Measurements from ENCODE around the gene BST1. TPM values are rescaled to one million over a fixed set of nuclear protein-coding genes. Genes with fewer than 3 reads are reported as not detected.

BST1 gene
- polyA plus RNA-seq, 1 donor (not counting 4 experiments of a cell fraction or from before 2014, with no cell fraction given), result 1.2 TPM

DNA sequence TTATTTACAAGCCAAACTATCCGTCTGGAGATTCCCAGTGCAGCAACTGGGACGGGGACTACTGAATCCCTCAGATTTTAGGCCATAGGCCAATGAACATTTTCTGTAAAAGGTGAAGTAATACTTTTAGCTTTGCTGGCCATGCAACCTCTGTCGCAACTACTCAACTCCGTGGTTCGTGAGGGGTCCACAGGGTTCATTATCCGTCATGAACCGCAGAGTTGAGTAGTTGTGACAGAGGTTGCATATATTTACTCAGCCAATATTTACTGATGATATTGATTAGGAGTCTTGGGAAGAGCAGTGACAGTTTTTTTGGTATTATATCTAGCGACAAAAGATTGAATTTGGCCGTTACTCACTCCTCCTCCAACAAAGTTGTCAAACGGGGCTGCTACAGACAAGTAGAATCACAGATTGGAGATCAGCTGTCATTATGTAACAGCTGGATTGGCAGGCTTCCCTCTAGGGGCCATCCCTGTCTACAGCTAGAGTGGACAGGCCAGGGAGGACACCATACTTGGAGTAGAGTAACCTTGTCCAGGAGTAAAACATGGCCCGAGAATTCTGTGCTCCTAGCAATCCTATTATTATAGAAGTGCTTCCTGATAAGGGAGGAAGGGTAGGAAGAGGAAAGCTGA, 38.0 kb downstream of the BST1 start:
- Histone ChIP-seq H3K9me3 (ENCODE audit: control insufficient read depth, low read depth, low read length) (peaks cover 2% of the 10 kb centered on the region), H3K36me3 (ENCODE audit: control insufficient read depth in 2 of 2, extremely low read depth in 1 of 2, insufficient read depth in 2 of 2, low read length in 2 of 2) (no peaks in the 10 kb centered on the region), H3K9me1 (ENCODE audit: control insufficient read depth, extremely low read depth, insufficient read depth, low read length) (no peaks in the 10 kb centered on the region), H3K4me2 (ENCODE audit: control insufficient read depth, extremely low read depth, insufficient read depth, low read depth, low read length) (no peak overlapping the region), H4K20me1 (ENCODE audit: control insufficient read depth, extremely low read depth, insufficient read depth, low read length) (no peaks in the 10 kb centered on the region), H3K9ac (ENCODE audit: control insufficient read depth, extremely low read depth, insufficient read depth, low read length) (no peak overlapping the region), H3K79me2 (ENCODE audit: control insufficient read depth, insufficient read depth, low read length) (no peaks in the 10 kb centered on the region), H2AFZ (ENCODE audit: control insufficient read depth, low read length) (no peak overlapping the region), H3K27me3 (ENCODE audit: control insufficient read depth, extremely low read depth, insufficient read depth, low read length) (no peaks in the 10 kb centered on the region), H3K4me1 (ENCODE audit: control insufficient read depth, extremely low read depth, insufficient read depth, low read length) (no peaks in the 10 kb centered on the region), H3K27ac (ENCODE audit: control insufficient read depth, insufficient read depth, low read length) (no peak overlapping the region), H3K4me3 (ENCODE audit: control insufficient read depth in 2 of 3, extremely low read depth in 1 of 3, insufficient read depth in 2 of 3, low read depth in 1 of 3, low read length in 3 of 3) (no peak overlapping the region)
- no peak for TF ChIP-seq EZH2 (IDR thresholded peaks at IDR 0.05; ENCODE audit: low read length)
- TF ChIP-seq, protein P1, sequence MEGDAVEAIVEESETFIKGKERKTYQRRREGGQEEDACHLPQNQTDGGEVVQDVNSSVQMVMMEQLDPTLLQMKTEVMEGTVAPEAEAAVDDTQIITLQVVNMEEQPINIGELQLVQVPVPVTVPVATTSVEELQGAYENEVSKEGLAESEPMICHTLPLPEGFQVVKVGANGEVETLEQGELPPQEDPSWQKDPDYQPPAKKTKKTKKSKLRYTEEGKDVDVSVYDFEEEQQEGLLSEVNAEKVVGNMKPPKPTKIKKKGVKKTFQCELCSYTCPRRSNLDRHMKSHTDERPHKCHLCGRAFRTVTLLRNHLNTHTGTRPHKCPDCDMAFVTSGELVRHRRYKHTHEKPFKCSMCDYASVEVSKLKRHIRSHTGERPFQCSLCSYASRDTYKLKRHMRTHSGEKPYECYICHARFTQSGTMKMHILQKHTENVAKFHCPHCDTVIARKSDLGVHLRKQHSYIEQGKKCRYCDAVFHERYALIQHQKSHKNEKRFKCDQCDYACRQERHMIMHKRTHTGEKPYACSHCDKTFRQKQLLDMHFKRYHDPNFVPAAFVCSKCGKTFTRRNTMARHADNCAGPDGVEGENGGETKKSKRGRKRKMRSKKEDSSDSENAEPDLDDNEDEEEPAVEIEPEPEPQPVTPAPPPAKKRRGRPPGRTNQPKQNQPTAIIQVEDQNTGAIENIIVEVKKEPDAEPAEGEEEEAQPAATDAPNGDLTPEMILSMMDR (optimal IDR thresholded peaks at IDR 0.05 in 1 of 3, IDR thresholded peaks at IDR 0.05 in 1 of 3, conservative IDR thresholded peaks at IDR 0.05 in 1 of 3; ENCODE audit: extremely low read depth in 1 of 3, insufficient read depth in 2 of 3, low read length in 3 of 3), result no peak
- FAIRE-seq, result no peak
- no peak for DNase-seq (ENCODE audit: low read depth, low spot score)
- dilution Hi-C loops (cut with MboI; ENCODE audit: extremely low pct_ligation_motif_present, low sequenced_read_pairs), result no loop called here

DNA sequence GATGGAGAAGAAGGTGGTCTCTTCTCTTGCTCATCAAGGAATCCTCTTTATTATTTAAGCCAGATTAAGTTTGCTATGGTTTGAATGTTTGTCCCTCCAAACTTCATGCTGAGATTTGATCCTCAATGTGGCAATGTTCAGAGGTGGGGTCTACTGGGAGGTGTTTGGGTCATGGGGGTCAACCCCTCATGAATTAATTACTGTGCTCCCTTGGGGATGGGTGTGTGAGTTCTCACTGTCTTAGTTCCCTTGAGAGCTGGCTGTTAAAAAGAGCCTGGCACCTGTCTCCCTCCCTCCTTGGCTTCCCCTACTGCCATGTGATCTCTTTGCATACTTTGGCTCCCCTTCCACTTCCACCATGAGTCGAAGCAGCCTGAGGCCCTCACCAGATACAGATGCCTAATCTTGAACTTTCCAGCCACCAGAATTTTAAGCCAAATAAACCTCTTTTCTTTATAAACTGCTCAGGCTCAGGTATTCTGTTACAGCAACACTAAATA, 39.3 kb downstream of the BST1 start:
- Histone ChIP-seq H2AFZ (ENCODE audit: control insufficient read depth, low read length) (no peak overlapping the region), H3K27me3 (ENCODE audit: control insufficient read depth, extremely low read depth, insufficient read depth, low read length) (no peaks in the 10 kb centered on the region), H3K9me1 (ENCODE audit: control insufficient read depth, extremely low read depth, insufficient read depth, low read length) (no peaks in the 10 kb centered on the region), H4K20me1 (ENCODE audit: control insufficient read depth, extremely low read depth, insufficient read depth, low read length) (no peaks in the 10 kb centered on the region), H3K4me2 (ENCODE audit: control insufficient read depth, extremely low read depth, insufficient read depth, low read depth, low read length) (no peak overlapping the region), H3K36me3 (ENCODE audit: control insufficient read depth in 2 of 2, extremely low read depth in 1 of 2, insufficient read depth in 2 of 2, low read length in 2 of 2) (no peaks in the 10 kb centered on the region), H3K9me3 (ENCODE audit: control insufficient read depth, low read depth, low read length) (peaks cover 2% of the 10 kb centered on the region), H3K9ac (ENCODE audit: control insufficient read depth, extremely low read depth, insufficient read depth, low read length) (no peak overlapping the region), H3K79me2 (ENCODE audit: control insufficient read depth, insufficient read depth, low read length) (no peaks in the 10 kb centered on the region), H3K27ac (ENCODE audit: control insufficient read depth, insufficient read depth, low read length) (no peak overlapping the region), H3K4me3 (ENCODE audit: control insufficient read depth in 2 of 3, extremely low read depth in 1 of 3, insufficient read depth in 2 of 3, low read depth in 1 of 3, low read length in 3 of 3) (no peak overlapping the region), H3K4me1 (ENCODE audit: control insufficient read depth, extremely low read depth, insufficient read depth, low read length) (no peaks in the 10 kb centered on the region)
- TF ChIP-seq, protein P1 (optimal IDR thresholded peaks at IDR 0.05 in 1 of 3, IDR thresholded peaks at IDR 0.05 in 1 of 3, conservative IDR thresholded peaks at IDR 0.05 in 1 of 3; ENCODE audit: extremely low read depth in 1 of 3, insufficient read depth in 2 of 3, low read length in 3 of 3), result no peak
- TF ChIP-seq EZH2 (IDR thresholded peaks at IDR 0.05; ENCODE audit: low read length), result no peak
- dilution Hi-C loops (cut with MboI; ENCODE audit: extremely low pct_ligation_motif_present, low sequenced_read_pairs), result no loop called here
- DNase-seq (ENCODE audit: low read depth, low spot score), result no peak
- FAIRE-seq, result no peak
